GM19328 (cell line): ENCODE results near the gene IPO9.
"Not testable (repeated sequence)": the region's sequence is repeated elsewhere in the genome, so short reads cannot be mapped to it uniquely, and the experiment has no call there.

Experiments used
- ATAC-seq: cut with Tn5 transposase; IDR thresholded peaks from one replicate; pipeline ENCODE4 v1.9.1; 2021; ENCODE audit warnings: mild to moderate bottlenecking, moderate library complexity; ENCODE audit not compliant: unreplicated experiment

Gene IPO9

DNA sequence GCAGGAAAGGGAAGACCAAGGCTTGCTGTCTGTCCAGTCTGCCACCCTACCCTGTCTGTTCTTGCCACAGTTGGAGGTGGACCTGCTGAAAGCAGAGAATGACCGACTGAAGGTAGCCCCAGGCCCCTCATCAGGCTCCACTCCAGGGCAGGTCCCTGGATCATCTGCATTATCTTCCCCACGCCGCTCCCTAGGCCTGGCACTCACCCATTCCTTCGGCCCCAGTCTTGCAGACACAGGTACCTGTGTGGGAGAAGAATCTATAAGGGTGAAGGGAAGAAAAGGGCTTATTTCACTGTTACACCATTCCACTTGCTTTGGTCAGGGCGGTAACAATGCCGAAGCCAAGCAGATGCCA is 20.3 kb upstream of the IPO9 start:
- no peak for ATAC-seq

DNA sequence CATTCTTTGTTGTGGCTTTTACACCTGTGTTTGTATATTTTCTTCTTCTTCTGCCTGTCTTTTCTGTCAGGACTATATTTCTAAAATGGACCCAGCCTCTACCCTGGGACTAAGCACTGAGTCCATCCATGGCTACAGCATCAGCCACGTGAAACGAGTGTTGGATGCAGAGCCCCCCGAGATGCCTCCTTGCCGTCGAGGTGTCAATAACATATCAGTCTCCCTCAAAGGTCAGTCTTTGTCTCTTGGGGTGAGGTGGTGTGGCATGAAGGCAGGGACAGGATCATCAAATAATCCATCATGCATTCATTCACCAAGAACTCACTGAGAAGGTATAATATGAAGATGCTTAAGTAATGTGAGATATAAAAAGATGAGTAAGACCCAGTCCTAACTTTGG is 19.1 kb upstream of the IPO9 start:
- ATAC-seq, result no peak

DNA sequence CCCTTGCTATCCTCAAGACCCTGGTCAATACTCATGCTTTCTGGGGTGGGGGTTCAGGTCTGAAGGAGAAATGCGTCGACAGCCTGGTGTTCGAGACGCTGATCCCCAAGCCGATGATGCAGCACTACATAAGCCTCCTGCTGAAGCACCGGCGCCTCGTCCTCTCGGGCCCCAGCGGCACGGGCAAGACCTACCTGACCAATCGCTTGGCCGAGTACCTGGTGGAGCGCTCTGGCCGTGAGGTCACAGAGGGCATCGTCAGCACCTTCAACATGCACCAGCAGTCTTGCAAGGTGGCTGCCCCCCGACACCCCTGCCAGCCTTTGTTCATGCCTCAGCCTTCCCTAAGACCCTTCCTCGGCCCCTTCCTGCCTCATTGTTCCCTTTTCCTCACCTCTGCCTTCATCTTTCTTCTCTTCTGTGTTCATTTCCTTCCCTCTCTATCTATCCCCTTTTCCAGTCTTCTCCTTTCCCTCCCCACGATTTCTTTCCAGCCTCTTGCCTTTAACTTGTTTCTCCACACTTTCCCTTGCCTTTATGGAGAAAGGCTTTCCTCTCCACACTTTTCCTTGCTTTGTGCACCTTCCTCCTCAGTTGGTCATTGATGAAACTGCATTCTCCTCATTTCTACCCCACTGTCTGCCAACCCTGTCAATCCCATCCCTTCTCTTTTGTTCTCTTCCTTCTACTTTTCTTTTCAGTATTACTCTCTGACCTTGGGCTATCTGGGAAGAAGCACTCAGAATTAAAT is 18.3 kb upstream of the IPO9 start:
- ATAC-seq, result no peak

DNA sequence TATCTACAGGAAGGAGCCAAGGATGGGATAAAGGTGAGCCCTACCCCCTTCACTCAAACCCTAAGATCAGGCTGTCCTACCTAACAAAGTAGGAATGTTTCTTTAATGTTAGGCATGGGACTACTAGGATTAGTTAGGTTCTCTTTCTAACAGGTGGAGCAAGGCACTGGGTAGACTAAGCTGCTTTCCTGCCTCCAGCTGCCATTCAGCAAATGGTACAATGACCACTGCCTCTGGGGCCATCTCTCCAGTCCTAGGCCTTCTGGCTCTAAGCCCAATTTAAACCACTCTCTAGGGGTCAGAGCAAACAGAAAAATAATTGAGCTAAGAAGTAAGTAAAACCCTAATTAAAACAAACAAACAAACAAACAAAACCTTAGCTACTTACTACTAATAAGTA is 15.7 kb upstream of the IPO9 start:
- ATAC-seq, result no peak

DNA sequence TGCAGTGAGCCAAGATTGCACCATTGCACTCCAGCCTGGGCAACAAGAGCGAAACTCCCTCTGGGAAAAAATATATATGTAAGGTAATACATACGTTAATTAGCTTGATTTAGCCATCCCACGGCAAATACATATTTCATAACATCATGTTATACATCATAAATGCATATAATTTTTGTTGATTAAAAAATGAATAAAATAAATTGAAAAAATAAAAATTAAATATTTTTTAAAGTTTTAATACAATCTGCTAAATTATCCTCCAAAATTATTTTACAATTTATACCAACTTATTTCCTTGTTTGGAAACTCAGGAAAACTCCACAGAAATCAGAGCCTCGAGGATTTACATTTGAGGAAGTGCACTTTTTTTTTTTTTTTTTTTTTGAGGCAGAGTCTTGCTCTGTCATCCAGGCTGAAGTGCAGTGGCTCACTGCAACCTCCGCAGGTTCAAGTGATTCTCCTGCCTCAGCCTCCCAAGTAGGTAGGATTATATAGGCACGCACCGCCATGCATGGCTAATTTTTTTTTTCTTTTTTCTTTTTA is 12.6 kb upstream of the IPO9 start:
- ATAC-seq, result no peak

DNA sequence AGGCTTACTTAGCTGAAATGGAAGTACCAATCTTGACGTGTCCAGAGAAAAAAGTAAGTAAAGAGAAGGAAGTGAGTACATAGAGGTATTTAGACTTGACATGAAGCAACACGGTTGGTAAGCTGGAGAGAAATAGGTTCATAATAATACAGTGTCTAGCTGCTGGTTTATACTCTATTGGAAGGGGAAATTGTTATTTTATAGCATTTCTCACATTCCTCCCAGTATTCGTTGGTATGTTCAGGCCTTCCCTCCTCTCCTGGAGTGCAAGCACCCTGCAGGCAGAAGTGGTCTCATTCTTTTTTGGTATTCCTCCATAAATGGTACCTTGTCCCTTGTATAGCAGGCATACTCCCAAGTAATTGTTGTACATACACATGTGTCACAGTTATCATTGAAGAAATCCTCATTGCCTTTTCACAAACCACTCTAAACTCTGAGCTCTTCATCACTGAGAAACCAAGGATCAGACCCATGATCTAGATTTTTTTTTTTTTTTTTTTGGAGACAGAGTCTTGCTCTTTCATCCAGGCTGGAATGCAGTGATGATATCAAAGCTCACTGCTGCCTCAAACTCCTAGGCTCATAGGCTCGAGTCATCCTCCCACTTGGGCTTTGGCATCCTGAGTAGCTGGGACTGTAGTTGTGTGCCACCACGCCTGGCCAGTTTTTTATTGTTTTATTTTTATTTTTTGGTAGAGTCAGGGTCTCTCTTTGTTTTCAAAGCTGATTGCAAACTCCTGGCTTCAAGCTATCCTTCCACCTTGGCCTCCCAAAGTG is 9.8 kb upstream of the IPO9 start:
- no peak for ATAC-seq

DNA sequence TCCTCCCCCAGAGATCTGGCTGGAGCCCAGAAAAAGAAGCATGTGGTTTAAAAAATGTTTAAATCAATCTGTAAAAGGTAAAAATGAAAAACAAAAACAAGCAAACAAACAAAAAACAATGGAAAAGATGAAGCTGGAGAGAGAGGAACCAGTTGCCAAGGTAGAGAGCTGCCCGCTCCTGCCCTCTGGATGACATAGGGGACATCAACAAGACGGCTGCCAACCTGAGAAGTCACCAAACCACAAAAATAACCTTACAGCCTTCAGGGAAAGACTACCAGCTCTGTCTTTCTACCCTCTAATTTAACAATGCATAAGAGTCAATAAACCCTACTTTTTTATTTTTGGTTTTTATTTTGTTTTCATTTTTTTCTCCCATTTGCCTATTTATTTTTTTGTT is 8.5 kb upstream of the IPO9 start:
- no peak for ATAC-seq

DNA sequence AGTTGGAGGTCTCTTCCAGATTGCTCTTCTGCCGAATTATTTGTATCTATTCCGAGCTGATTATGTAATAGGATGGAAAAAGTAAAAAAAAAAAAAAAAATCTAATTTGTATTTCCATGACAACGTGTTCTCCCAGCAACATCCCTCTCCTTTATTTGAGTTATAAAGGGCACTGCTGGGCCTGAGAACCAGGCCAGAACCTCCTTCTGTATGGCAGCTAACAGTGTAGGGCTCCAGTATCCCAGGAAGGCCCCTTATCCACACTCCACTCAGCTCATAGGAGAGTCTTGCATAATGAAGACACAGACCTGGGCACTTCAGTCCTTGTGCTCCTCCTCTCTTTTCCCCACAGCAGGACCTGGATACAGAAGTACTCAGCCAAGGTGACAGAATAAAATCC is 3.7 kb upstream of the IPO9 start:
- ATAC-seq, result no peak

DNA sequence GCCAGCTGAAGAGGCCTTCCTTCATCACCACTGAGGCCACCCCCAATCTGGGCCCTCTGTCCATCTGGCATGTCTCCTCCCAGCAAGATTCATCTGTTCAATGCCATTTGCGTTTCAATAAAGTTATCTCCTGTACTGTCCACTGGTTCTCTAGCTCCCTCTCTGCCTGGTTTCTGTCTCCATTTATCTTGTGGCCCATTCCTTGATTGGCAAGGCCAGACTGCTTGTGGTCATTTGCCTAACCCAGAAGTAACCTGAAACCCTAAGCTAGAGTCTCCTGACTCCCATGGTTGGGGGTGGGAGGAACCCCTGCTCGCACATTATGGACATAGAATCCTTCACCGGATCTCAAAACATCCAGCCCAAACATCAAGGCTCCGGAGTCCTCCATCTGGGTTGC is 2.1 kb upstream of the IPO9 start:
- no peak for ATAC-seq

DNA sequence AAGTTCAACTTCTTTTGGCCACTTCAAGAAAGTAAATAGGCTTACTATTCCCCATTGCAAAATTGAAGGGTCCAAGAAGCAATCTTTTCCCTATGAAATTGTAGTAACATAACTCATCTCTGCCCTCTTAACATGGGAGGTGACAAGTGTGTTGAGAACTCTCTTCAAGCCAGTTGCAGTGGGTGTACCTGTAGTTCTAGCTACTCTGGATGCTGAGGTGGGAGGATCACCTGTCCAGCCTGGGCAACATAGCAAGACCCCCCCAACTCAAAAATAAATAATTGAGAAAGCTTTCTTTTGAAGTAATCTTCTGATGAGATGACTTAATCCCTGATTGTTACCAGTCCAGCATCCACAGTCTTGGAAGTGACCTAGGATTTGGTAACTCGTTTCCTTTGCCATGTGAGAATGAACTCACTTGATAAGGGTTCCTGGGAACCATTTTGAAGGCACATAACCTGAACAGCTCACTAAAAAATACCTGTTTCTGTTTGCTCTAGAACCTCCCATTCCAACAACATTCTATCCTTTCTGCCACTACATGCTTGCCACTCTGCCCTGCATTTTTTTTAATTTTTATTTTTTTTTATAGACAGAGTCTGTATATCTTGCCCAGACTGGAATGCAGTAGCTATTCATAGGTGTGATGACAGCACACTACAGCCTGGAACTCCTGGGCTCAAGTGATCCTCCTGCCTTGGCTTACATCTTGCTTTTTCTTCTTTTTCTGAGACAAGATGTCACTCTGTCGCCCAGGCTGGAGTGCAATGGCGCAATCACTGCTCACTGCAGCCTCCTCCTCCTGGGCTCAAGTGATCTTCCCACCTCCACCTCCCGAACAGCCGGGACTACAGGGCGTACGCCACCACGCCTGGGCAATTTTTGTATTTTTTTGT is 1.4 kb upstream of the IPO9 start:
- no peak for ATAC-seq

DNA sequence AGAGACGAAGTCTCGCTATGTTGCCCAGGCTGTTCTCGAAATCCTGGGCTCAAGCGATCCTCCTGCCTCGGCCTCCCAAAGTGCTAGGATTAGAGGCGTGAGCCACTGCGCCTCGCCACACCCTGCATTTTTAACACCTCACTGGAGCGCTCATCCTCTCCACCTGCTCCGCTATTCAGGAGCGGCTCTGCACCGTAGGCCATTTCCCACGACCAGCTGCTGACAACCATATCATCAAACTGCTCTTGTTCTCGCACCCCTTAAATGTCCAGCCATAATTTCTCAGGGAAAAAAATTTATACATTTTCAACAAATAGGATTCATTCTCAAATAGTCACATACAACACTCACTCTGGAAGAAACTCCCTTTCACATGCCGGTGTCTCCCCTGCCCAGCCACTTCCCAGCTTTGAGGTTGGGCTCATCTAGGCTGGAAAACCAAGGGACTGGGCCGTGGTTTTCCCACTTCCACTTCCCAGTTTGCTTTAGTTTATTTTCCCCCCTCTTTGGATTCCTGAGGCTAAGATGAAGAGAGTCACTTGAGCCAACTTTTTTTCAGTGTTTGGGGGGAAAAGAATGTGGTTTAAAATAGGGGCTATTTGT is 639 bp upstream of the IPO9 start:
- no peak for ATAC-seq

DNA sequence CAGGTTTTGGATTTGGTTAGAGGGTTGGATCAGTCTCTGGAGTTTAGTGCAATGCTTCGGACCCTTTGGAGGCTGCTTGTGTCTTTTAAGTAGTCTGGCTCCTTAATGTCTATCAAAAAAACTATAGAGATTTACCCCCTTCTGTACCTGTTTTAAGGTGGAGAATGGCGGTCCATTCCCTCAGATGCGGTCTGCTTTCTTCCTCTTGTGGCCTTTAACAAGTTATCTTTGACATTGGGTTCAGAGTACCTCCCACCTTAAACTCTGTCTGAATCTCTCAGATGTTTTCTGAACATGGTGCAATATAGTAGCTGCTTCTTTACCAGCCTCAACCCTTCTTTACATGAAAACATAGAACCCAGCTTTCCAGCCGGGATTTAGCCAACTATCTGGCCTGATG is 2.4 kb downstream of the IPO9 start:
- no peak for ATAC-seq

DNA sequence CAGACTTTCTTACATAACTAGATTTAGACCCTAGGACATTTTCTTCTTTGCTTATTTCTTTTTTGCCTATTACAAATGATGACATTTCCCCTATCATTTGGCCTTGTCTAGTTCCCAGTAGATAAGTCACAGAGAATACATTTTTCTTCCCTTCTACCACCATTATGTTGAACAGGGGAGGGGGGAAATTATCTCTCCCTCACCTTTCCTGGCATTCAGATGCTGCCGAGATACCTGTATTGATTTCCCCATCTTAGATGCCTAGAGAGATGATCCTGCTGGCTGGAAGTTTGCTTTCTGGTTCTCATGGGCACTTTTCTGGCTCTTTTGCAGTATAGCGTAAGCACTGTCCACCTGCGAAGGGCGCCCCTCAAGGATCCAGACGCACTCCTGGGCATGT is 5.7 kb downstream of the IPO9 start:
- ATAC-seq, result no peak

DNA sequence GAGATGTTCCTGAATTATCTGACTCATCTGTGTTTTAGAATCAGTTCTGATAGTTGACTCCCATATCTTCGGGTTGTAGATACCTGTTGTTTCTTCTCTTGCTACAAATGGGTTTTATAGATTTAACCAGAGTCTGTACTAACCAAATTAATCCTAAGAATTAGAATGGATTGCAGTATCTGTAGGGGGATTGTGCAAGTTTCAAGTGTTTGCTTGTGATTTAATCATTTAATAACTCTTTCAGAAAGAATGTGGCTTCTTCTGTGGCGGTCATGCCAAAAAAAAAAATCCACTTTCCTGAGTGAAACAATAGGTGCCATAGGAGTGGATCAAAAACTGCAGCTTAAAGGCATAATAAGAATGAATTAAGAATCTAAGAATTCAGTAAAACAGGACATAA is 9.4 kb downstream of the IPO9 start:
- ATAC-seq, result no peak

DNA sequence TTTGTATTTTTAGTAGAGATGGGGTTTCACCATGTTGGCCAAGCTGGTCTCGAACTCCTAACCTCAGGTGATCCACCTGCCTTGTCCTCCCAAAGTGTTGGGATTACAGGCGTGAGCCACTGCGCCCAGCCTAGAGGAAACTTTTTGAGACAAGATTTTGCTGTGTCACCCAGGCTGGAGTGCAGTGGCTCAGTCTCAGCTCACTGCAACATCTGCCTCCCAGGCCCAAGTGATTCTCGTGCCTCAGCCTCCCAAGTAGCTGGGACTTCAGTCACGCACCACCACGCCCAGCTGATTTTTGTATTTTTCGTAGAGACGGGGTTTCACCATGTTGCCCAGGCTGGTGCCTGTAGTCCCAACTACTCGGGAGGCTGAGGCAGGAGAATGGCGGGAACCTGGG is 10.1 kb downstream of the IPO9 start:
- not testable (repeated sequence) for ATAC-seq

DNA sequence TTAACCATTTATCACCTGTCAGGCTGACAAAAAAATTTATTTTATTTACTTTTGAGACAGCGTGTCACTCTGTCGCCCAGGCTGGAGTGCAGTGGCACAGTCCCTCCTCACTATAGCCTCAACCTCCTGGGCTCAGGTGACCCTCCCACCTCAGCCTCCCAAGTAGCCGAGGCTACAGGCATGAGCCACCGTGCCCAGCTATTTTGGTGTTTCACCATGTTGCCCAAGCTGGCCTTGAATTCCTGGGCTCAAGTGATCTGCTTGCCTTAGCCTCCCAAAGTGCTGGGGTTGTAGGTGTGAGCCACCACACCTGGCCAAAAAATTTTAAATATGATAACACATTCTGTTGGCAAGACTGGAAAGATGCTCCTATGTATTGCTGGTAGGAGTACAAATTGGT is 11.1 kb downstream of the IPO9 start:
- ATAC-seq, result no peak

DNA sequence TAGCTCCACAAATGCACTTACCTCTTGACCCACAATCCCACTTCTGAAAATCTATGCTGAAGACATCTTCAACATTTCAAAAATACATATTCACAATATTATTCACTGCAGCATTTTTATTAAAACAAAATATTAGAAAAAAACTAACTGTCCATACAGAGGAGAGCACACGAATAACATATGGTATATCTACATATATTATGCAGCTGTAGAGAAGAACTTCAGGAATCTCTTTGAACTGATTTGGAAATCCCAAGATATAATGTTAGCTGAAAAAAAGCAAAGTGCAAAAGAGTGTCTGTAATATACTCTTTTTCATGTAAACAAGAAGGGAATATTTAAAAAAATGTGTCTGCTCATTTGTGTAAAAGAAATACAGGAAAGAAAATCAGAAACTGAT is 11.5 kb downstream of the IPO9 start:
- ATAC-seq, result no peak

DNA sequence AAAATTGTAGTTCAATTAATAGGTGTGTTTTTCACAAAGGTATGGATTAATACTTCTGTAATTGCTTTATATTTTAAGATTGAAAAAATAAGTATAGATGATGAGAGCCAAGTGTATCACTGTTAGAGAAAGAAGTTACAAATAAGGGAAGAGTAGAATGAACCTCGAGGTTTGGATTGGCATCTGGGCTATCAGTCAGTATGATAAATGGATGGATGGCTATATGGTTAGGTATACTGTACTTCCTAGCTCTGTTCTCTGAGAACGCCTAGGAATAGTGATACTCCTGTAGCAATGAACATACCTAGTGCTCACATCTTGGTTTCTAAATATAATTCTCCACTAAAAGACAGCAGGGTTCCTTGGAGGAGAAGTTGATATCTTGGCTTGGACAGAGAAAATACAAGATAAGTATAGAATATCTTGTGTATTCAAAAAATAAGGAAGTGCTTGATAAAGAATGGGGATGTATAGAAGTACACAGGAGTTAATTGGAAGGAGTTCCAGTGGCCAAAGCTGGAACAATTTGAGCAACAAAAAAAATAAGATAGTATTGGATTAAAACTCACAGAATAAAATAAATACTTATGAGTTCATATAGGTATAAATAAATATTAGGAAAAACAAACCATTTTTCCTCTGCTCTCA is 12.4 kb downstream of the IPO9 start:
- ATAC-seq, result no peak

DNA sequence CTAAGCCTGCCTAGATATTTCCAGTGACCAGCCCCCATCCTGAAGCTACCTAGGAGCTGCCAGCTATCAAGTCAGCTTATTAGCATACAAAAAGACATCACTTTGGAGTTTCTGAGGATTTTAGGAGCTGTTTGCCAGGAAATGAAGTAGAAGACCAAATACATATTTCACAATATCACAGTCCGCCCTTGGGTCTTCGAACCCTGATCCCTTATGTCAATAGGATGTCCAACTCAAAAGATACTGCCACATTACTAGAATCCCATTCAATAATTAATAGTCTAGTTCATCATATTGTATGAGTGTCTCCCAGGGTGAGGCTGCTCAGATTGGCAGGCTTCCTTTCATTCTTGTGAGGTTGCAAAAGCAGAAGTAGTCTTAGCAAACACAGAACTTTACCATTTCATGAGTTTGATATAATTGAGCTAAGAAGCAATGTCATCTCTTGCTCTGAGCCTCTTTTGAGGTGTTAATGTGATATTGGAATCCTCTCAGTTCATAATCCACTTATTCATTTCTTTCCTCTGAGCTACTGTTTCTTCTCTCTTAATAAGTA is 13.6 kb downstream of the IPO9 start:
- ATAC-seq, result no peak
